PC-3 (cell line): ENCODE results near the gene USP3. TPM values are rescaled to one million over a fixed set of nuclear protein-coding genes. Genes with fewer than 3 reads are reported as not detected.

ENCODE experiments used
- ATAC-seq: fragments of 200-7000 bp; cut with Tn5 transposase; 2 replicates; pipeline ENCODE4 v1.9.1; 2020; ENCODE audit warnings: mild to moderate bottlenecking, moderate library complexity
- BruUV-seq: library from RNA; stranded (reverse); fragments of 400-500 nt; replicated peaks from 2 replicates; lab custom pipeline; 2021; lab: Mats Ljungman, UMichigan
- CTCF ChIA-PET: fragments of 300-600 bp; sonication (Branson Sonifier 250); formaldehyde crosslinking; loops from one replicate; lab custom pipeline; 2022; ENCODE audit warnings: antibody characterized with exemption; lab: Charles Lee
- POLR2A ChIA-PET: fragments of 300-600 bp; sonication (Branson Sonifier 250); formaldehyde crosslinking; loops from one replicate; lab custom pipeline; 2022; ENCODE audit warnings: antibody characterized with exemption; ENCODE audit not compliant: unreplicated experiment; lab: Charles Lee
- DNase-seq: peaks from one replicate; pipeline ENCODE4 v3.0.0-alpha.2; 2015
- H2AFZ ChIP-seq: fragments of 300-600 bp; sonication (generic); 2 replicates; pipeline ENCODE4 v1.6.0; 2016; ENCODE audit warnings: antibody characterized with exemption, low read length
- H3F3A ChIP-seq: fragments of 300-600 bp; sonication (generic); one replicate; pipeline ENCODE4 v1.6.0; 2017; ENCODE audit warnings: antibody characterized with exemption, low read length, control low read depth, mild to moderate bottlenecking; ENCODE audit not compliant: unreplicated experiment
- H3K27ac ChIP-seq: fragments of 300-600 bp; sonication (generic); 2 replicates; pipeline ENCODE4 v1.5.1; 2016; ENCODE audit warnings: mild to moderate bottlenecking, low read length
- H3K27me3 ChIP-seq: fragments of 300-600 bp; sonication (generic); 2 replicates; pipeline ENCODE4 v1.6.1; 2016; ENCODE audit warnings: low read length, mixed read lengths
- H3K36me3 ChIP-seq: fragments of 300-600 bp; sonication (generic); 2 replicates; pipeline ENCODE4 v1.6.1; 2016; ENCODE audit warnings: low read depth, mixed run types, low read length, mixed read lengths
- H3K4me1 ChIP-seq: fragments of 300-600 bp; sonication (generic); 2 replicates; pipeline ENCODE4 v1.5.1; 2016; ENCODE audit warnings: low read length; ENCODE audit not compliant: insufficient read depth
- H3K4me2 ChIP-seq: fragments of 300-600 bp; sonication (generic); 2 replicates; pipeline ENCODE4 v1.6.0; 2016; ENCODE audit warnings: low read length
- H3K4me3 ChIP-seq: fragments of 300-600 bp; sonication (generic); 2 replicates; pipeline ENCODE4 v1.5.1; 2016; ENCODE audit warnings: mild to moderate bottlenecking, low read length, mixed read lengths
- H3K79me2 ChIP-seq: fragments of 300-600 bp; sonication (generic); 2 replicates; pipeline ENCODE4 v1.6.1; 2017; ENCODE audit warnings: low read length, mixed read lengths
- H3K9ac ChIP-seq: fragments of 300-600 bp; sonication (generic); 2 replicates; pipeline ENCODE4 v1.6.0; 2016; ENCODE audit warnings: mild to moderate bottlenecking, low read length
- H3K9me2 ChIP-seq: fragments of 300-600 bp; sonication (generic); replicated peaks from 2 replicates; pipeline ENCODE4 v1.6.1; 2016; ENCODE audit warnings: mixed run types, low read length, mixed read lengths
- H3K9me3 ChIP-seq: fragments of 300-600 bp; sonication (generic); 2 replicates; pipeline ENCODE4 v1.6.1; 2016; ENCODE audit warnings: low read length, mixed read lengths
- H4K20me1 ChIP-seq: fragments of 300-600 bp; sonication (generic); 2 replicates; pipeline ENCODE4 v1.6.1; 2016; ENCODE audit warnings: low read length, mixed read lengths
- EZH2 ChIP-seq: fragments of 300-600 bp; sonication (generic); IDR thresholded peaks from one replicate; pipeline ENCODE4 v1.6.1; 2017; ENCODE audit warnings: antibody characterized with exemption, mild to moderate bottlenecking, low read length; ENCODE audit not compliant: unreplicated experiment
- EZH2phosphoT487 ChIP-seq: fragments of 300-600 bp; sonication (generic); IDR thresholded peaks from 2 replicates; pipeline ENCODE4 v1.6.1; 2018; ENCODE audit warnings: mild to moderate bottlenecking, antibody characterized with exemption, low read length, borderline replicate concordance
- intact Hi-C: fragments of 100-400 bp; cut with micrococcal nuclease; formaldehyde crosslinking; loops from 2 replicates; pipeline ENCODE4 v1.9.0; 2023
- total RNA-seq: library from RNA; depleted of rRNA; stranded (reverse); fragments of >200 nt; gene quantifications from 2 replicates; pipeline ENCODE4 v1.2.3, GENCODE V29; 2014
- TF ChIP-seq, protein P1 (sequence below): fragments of 300-600 bp; sonication (generic); conservative IDR thresholded peaks from 2 replicates; pipeline ENCODE4 v1.5.1; 2017; ENCODE audit warnings: antibody characterized with exemption, low read depth, mild to moderate bottlenecking, low read length

Gene USP3
- total RNA-seq, 1 experiment from 2014 or later = 26.9 TPM

GRCh38 chr15:63514531-63514943, 10.1 kb downstream of the USP3 start:
- Histone ChIP-seq H4K20me1 (peaks cover 74% of the 10 kb centered on the region), H3K4me1 (peaks cover 66% of the 10 kb centered on the region), H3K9me3 (no peaks in the 10 kb centered on the region), H3K79me2 (peaks cover 99% of the 10 kb centered on the region), H3K4me2 (peak overlapping the region; percentile 72), H3F3A (peaks cover 7% of the 10 kb centered on the region), H3K36me3 (no peaks in the 10 kb centered on the region), H3K27me3 (no peaks in the 10 kb centered on the region), H3K9me2 (no peaks in the 10 kb centered on the region), H3K27ac (peak overlapping the region; percentile 55), H3K4me3 (peak overlapping the region; percentile 46), H2AFZ (no peak overlapping the region), H3K9ac (0 out of 2 replicates have a peak overlapping the region, but pooled peaks have one; percentile 10)
- TF ChIP-seq EZH2phosphoT487 (no peak), EZH2 (no peak)
- TF ChIP-seq, protein P1, sequence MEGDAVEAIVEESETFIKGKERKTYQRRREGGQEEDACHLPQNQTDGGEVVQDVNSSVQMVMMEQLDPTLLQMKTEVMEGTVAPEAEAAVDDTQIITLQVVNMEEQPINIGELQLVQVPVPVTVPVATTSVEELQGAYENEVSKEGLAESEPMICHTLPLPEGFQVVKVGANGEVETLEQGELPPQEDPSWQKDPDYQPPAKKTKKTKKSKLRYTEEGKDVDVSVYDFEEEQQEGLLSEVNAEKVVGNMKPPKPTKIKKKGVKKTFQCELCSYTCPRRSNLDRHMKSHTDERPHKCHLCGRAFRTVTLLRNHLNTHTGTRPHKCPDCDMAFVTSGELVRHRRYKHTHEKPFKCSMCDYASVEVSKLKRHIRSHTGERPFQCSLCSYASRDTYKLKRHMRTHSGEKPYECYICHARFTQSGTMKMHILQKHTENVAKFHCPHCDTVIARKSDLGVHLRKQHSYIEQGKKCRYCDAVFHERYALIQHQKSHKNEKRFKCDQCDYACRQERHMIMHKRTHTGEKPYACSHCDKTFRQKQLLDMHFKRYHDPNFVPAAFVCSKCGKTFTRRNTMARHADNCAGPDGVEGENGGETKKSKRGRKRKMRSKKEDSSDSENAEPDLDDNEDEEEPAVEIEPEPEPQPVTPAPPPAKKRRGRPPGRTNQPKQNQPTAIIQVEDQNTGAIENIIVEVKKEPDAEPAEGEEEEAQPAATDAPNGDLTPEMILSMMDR = no peak
- ATAC-seq (peak; percentile 57), DNase-seq (peak; percentile 81)
- ChIA-PET POLR2A (no interaction called here), CTCF (no interaction called here)
- intact Hi-C loops = loop anchor here (2.0 kb wide), 1 partner anchor 18 kb away; no protein-coding TSS in a partner anchor
- BruUV-seq = no TSS peak

DNA sequence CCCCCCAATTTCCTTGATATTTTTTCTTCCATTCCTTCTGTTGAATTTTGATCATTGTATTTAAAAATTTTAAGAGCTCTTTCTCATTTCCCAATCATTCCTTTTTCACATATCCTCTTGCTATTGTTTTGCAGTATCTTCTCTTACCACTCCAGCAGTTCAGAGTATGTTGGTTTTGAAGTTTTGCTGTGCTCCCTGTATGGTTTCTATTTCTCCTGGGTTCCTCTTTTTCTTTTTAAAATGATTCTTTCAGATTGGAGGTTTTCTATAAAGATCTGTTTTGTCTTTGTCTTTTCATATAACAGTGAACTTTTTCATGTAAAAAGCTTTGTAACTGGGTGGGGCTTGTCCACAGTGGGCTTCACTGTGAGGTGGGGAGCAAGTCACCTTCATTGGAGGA, 12.8 kb downstream of the USP3 start:
- Histone ChIP-seq H3K4me2 (peak overlapping the region; percentile 53; the same call in 1 of the 2 replicates), H3F3A (no peaks in the 10 kb centered on the region), H3K36me3 (no peaks in the 10 kb centered on the region), H3K4me1 (peaks cover 44% of the 10 kb centered on the region), H3K27ac (no peak overlapping the region), H3K9ac (no peak overlapping the region), H4K20me1 (peaks cover 85% of the 10 kb centered on the region), H2AFZ (no peak overlapping the region), H3K4me3 (no peak overlapping the region), H3K27me3 (no peaks in the 10 kb centered on the region), H3K79me2 (peaks cover 100% of the 10 kb centered on the region), H3K9me3 (no peaks in the 10 kb centered on the region), H3K9me2 (no peaks in the 10 kb centered on the region)
- DNase-seq (no peak), ATAC-seq (no peak)
- no TSS peak for BruUV-seq
- ChIA-PET CTCF (interaction anchor here (0.5 kb wide), 1 partner anchor 272 kb away, joined by 3 read pairs; no protein-coding TSS in a partner anchor), POLR2A (no interaction called here)
- intact Hi-C loops = no loop called here
- TF ChIP-seq EZH2 (no peak), EZH2phosphoT487 (no peak)
- TF ChIP-seq, protein P1 = no peak

- H3K79me2 ChIP-seq = peaks cover 100% of the 10 kb centered on the region
- no peak overlapping the region for H3K27ac ChIP-seq
- ChIA-PET POLR2A (no interaction called here), CTCF (interaction anchor here (0.5 kb wide), 1 partner anchor 273 kb away, joined by 3 read pairs; no protein-coding TSS in a partner anchor)
- DNase-seq = peak; percentile 30
- no TSS peak for BruUV-seq
- intact Hi-C loops = no loop called here
- peak; percentile 66; the same call in 1 of the 2 replicates for ATAC-seq
- no peaks in the 10 kb centered on the region for H3F3A ChIP-seq
- no peak overlapping the region for H3K9ac ChIP-seq
- no peaks in the 10 kb centered on the region for H3K9me3 ChIP-seq
- H3K36me3 ChIP-seq = no peaks in the 10 kb centered on the region
- peaks cover 86% of the 10 kb centered on the region for H4K20me1 ChIP-seq
- peak overlapping the region; percentile 53 for H3K4me2 ChIP-seq
- H3K27me3 ChIP-seq = no peaks in the 10 kb centered on the region
- no peak overlapping the region for H2AFZ ChIP-seq
- TF ChIP-seq EZH2 = no peak
- no peak for TF ChIP-seq EZH2phosphoT487
- TF ChIP-seq, protein P1 = no peak
- peaks cover 44% of the 10 kb centered on the region for H3K4me1 ChIP-seq
- no peaks in the 10 kb centered on the region for H3K9me2 ChIP-seq
- no peak overlapping the region for H3K4me3 ChIP-seq
These were observed 13.2 kb downstream of the USP3 start for GRCh38 chr15:63517628-63518027.
